Uterus (tissue), 2 donors: ENCODE results near the gene TSC2.

ENCODE experiments used
- POLR2A ChIP-seq, 2 donors: fragments of 450-650 bp; IDR thresholded peaks; one replicate each; pipeline ENCODE4 v1.6.1; 2016; ENCODE audit warnings: antibody characterized with exemption in 2 of 2, mild to moderate bottlenecking in 1 of 2, moderate library complexity in 1 of 2
- TF ChIP-seq, protein P1 (sequence below), 4 experiments: fragments of 200-600 bp in 2 of 4; fragments of 450-650 bp in 2 of 4; sonication (generic) in 2 of 4; IDR thresholded peaks; one replicate each; pipeline ENCODE4 v1.5.1; 2016 to 2019; ENCODE audit warnings: antibody characterized with exemption in 4 of 4, mild to moderate bottlenecking in 2 of 4, moderate library complexity in 1 of 4

DNA sequence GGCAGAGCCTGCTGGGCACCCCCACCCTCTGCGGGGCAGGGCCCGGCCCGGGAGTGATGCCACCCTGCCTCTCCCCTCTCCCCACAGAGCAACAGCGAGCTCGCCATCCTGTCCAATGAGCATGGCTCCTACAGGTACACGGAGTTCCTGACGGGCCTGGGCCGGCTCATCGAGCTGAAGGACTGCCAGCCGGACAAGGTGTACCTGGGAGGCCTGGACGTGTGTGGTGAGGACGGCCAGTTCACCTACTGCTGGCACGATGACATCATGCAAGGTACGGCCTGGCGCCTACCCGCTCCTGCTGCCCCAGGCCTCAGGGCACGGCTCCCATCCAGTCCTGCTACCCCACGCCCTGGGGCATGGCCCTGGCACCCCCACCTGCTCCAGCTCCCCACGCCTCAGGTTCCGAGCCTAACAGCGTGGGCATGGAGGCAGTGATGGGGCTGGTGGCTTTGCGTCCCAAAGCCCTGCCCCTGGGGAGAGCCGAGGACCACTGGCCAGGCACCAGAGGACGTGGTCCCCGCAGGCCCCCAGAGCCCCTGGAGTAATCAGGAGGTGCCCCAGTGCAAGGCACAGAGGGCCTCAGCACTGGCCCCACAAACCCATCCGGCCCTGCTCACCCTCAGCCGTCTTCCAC, 38.4 kb downstream of the TSC2 start:
- TF ChIP-seq, protein P1, sequence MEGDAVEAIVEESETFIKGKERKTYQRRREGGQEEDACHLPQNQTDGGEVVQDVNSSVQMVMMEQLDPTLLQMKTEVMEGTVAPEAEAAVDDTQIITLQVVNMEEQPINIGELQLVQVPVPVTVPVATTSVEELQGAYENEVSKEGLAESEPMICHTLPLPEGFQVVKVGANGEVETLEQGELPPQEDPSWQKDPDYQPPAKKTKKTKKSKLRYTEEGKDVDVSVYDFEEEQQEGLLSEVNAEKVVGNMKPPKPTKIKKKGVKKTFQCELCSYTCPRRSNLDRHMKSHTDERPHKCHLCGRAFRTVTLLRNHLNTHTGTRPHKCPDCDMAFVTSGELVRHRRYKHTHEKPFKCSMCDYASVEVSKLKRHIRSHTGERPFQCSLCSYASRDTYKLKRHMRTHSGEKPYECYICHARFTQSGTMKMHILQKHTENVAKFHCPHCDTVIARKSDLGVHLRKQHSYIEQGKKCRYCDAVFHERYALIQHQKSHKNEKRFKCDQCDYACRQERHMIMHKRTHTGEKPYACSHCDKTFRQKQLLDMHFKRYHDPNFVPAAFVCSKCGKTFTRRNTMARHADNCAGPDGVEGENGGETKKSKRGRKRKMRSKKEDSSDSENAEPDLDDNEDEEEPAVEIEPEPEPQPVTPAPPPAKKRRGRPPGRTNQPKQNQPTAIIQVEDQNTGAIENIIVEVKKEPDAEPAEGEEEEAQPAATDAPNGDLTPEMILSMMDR (IDR thresholded peaks at IDR 0.05): no peak
- no peak for TF ChIP-seq POLR2A (IDR thresholded peaks at IDR 0.05)
